Endothelial cell of umbilical vein (primary cell): Measurements from ENCODE around the gene NPSR1. TPM values are rescaled to one million over a fixed set of nuclear protein-coding genes. Genes with fewer than 3 reads are reported as not detected.

Source experiments
- BruUV-seq: library from RNA; stranded (reverse); fragments of 400-500 nt; replicated peaks from 2 replicates; lab custom pipeline; 2021; lab: Mats Ljungman, UMichigan
- CTCF ChIA-PET: fragments of 300-600, 350-600 bp; sonication (Branson Sonifier 250); formaldehyde crosslinking; loops from one replicate; lab custom pipeline; 2021; ENCODE audit warnings: antibody characterized with exemption, inconsistent platforms; lab: Charles Lee
- POLR2A ChIA-PET: fragments of 300-600, 350-600 bp; sonication (Branson Sonifier 250); formaldehyde crosslinking; loops from one replicate; lab custom pipeline; 2021; ENCODE audit warnings: antibody characterized with exemption, inconsistent platforms; lab: Charles Lee
- DNase-seq: peaks from one replicate; pipeline ENCODE4 v3.0.0-alpha.2; 2011; ENCODE audit warnings: low read depth, low spot score
- FAIRE-seq: peaks from 2 replicates; lab custom pipeline; 2011; peaks lifted over from hg19 to GRCh38; lab: Jason Lieb, UNC
- H2AFZ ChIP-seq: 2 replicates; pipeline ENCODE4 v1.6.0; 2012; ENCODE audit warnings: low read depth, low read length, control low read depth, inconsistent platforms
- H3K27ac ChIP-seq: 2 replicates; pipeline ENCODE4 v1.5.1; 2011; ENCODE audit warnings: low read depth, mild to moderate bottlenecking, control low read depth, low read length, moderate library complexity; ENCODE audit not compliant: insufficient read depth
- H3K27me3 ChIP-seq, 2 experiments: 2 replicates each; pipeline versions ENCODE4 v1.6.0 to v1.6.1; 2011; ENCODE audit warnings: low read length in 2 of 2, mixed read lengths in 1 of 2; ENCODE audit not compliant: control insufficient read depth in 2 of 2, insufficient read depth in 2 of 2
- H3K36me3 ChIP-seq, 2 experiments: 2 replicates in 1 of 2; 3 replicates in 1 of 2; pipeline ENCODE4 v1.5.1; 2011; ENCODE audit warnings: low read length in 2 of 2, mild to moderate bottlenecking in 1 of 2, moderate library complexity in 1 of 2; ENCODE audit not compliant: control insufficient read depth in 2 of 2, insufficient read depth in 2 of 2; ENCODE audit errors: extremely low read depth in 1 of 2
- H3K4me1 ChIP-seq: 3 replicates; pipeline ENCODE4 v1.5.1; 2011; ENCODE audit warnings: mild to moderate bottlenecking, low read length; ENCODE audit not compliant: control insufficient read depth, insufficient read depth; ENCODE audit errors: extremely low read depth
- H3K4me2 ChIP-seq: 2 replicates; pipeline ENCODE4 v1.6.1; 2011; ENCODE audit warnings: low read length, control low read depth, mixed read lengths; ENCODE audit not compliant: insufficient read depth
- H3K4me3 ChIP-seq, 3 experiments: fragments of 200-600 bp in 1 of 3; sonication (generic), shearing (Covaris generic) in 1 of 3; replicated peaks in 1 of 3; 2 replicates each; pipeline ENCODE4 v1.5.1; 2011 to 2016; ENCODE audit warnings: control low read depth in 3 of 3, low read length in 3 of 3, mild to moderate bottlenecking in 2 of 3, inconsistent platforms in 1 of 3, low read depth in 1 of 3, moderate library complexity in 1 of 3; ENCODE audit not compliant: insufficient read depth in 1 of 3
- H3K79me2 ChIP-seq: 2 replicates; pipeline ENCODE4 v1.6.0; 2012; ENCODE audit warnings: low read length, inconsistent platforms; ENCODE audit not compliant: control insufficient read depth, insufficient read depth
- H3K9ac ChIP-seq: replicated peaks from 2 replicates; pipeline ENCODE3; 2011; ENCODE audit warnings: low read length, control low read depth; ENCODE audit not compliant: insufficient read depth; ENCODE audit errors: extremely low read depth
- H3K9me1 ChIP-seq: replicated peaks from 3 replicates; pipeline ENCODE4 v1.6.0; 2011; ENCODE audit warnings: mild to moderate bottlenecking, low read length; ENCODE audit not compliant: control insufficient read depth, insufficient read depth; ENCODE audit errors: extremely low read depth
- H3K9me3 ChIP-seq: replicated peaks from 2 replicates; pipeline ENCODE4 v1.5.1; 2012; ENCODE audit warnings: low read length, inconsistent platforms; ENCODE audit not compliant: control insufficient read depth, insufficient read depth
- H4K20me1 ChIP-seq: replicated peaks from 2 replicates; pipeline ENCODE3; 2011; ENCODE audit warnings: mild to moderate bottlenecking, low read length; ENCODE audit not compliant: control insufficient read depth, insufficient read depth; ENCODE audit errors: extremely low read depth
- CTCF ChIP-seq, 2 donors: IDR thresholded peaks; 1 replicate in 1 of 2; 2 replicates in 1 of 2; pipeline ENCODE4 v1.5.1; 2011; ENCODE audit warnings: low read length in 2 of 2, mild to moderate bottlenecking in 2 of 2, moderate library complexity in 2 of 2, control low read depth in 1 of 2, inconsistent platforms in 1 of 2, low read depth in 1 of 2; ENCODE audit not compliant: insufficient read depth in 1 of 2; ENCODE audit errors: extremely low read depth in 1 of 2
- EZH2 ChIP-seq: IDR thresholded peaks from 2 replicates; pipeline ENCODE4 v1.6.1; 2012; ENCODE audit warnings: borderline replicate concordance, low read depth, mild to moderate bottlenecking, moderate library complexity, low read length, inconsistent platforms; ENCODE audit not compliant: severe bottlenecking
- FOS ChIP-seq: IDR thresholded peaks from 2 replicates; pipeline ENCODE4 v1.6.1; 2011; ENCODE audit warnings: mild to moderate bottlenecking, low read length, moderate library complexity, borderline replicate concordance; ENCODE audit not compliant: insufficient read depth
- GATA2 ChIP-seq: IDR thresholded peaks from 2 replicates; pipeline ENCODE4 v1.7.0; 2011; ENCODE audit warnings: low read depth, mild to moderate bottlenecking, moderate library complexity, mixed read lengths, low read length; ENCODE audit not compliant: insufficient read length, insufficient read depth
- JUN ChIP-seq: IDR thresholded peaks from 2 replicates; pipeline ENCODE4 v1.6.1; 2011; ENCODE audit warnings: borderline replicate concordance, low read depth; ENCODE audit not compliant: insufficient read length, insufficient read depth
- MAX ChIP-seq: IDR thresholded peaks from 2 replicates; pipeline ENCODE4 v1.6.1; 2011; ENCODE audit not compliant: insufficient read depth, insufficient read length
- POLR2A ChIP-seq: IDR thresholded peaks from 2 replicates; pipeline ENCODE4 v1.6.1; 2012; ENCODE audit warnings: low read depth, mild to moderate bottlenecking, control low read depth, low read length
- dilution Hi-C: fragments of 300-500 bp; cut with MboI; formaldehyde crosslinking; loops from one replicate; pipeline ENCODE4 v1.15.0; 2019; ENCODE audit warnings: low sequenced_read_pairs; ENCODE audit not compliant: extremely low pct_ligation_motif_present
- intact Hi-C: fragments of 100-400 bp; cut with micrococcal nuclease; formaldehyde crosslinking; loops from one replicate; pipeline ENCODE4 v1.10.0; 2022
- polyA plus RNA-seq, 4 experiments: library from polyadenylated mRNA; depleted of rRNA in 3 of 4; stranded (reverse) in 3 of 4; unstranded in 1 of 4; fragments of >200 nt; gene quantifications; 2 replicates each; pipeline versions ENCODE4 v1.2.1 to v1.2.3, GENCODE V29; 2011 to 2012; ENCODE audit warnings: missing spikeins in 1 of 4
- total RNA-seq: library from RNA; stranded (reverse); gene quantifications from 2 replicates; pipeline ENCODE4 v1.2.3, GENCODE V29; 2021

Gene NPSR1
- total and polyA plus RNA-seq, 2 donors (not counting 3 experiments of a cell fraction or from before 2014, with no cell fraction given): not detected

GRCh38 chr7:34850681-34851080 is 192.7 kb downstream of the NPSR1 start:
- Histone ChIP-seq H2AFZ (no peak overlapping the region), H3K27me3 (no peaks in the 10 kb centered on the region), H3K36me3 (no peaks in the 10 kb centered on the region), H3K9me1 (no peaks in the 10 kb centered on the region), H3K4me3 (no peak overlapping the region), H4K20me1 (no peaks in the 10 kb centered on the region), H3K27ac (no peak overlapping the region), H3K4me1 (peaks cover 18% of the 10 kb centered on the region), H3K9me3 (no peaks in the 10 kb centered on the region), H3K9ac (no peak overlapping the region), H3K4me2 (no peak overlapping the region), H3K79me2 (no peaks in the 10 kb centered on the region)
- POLR2A ChIA-PET: no interaction called here
- no peak for TF ChIP-seq JUN
- TF ChIP-seq GATA2: peak; percentile 62
- TF ChIP-seq MAX: no peak
- no peak for TF ChIP-seq FOS
- TF ChIP-seq CTCF (IDR thresholded peaks at IDR 0.05; ENCODE audit: extremely low read depth in 1 of 2, insufficient read depth in 1 of 2, low read depth in 1 of 2, low read length in 2 of 2): no peak
- TF ChIP-seq EZH2: no peak
- TF ChIP-seq POLR2A: no peak
- dilution Hi-C loops: no loop called here
- DNase-seq (peak; percentile 40), FAIRE-seq (no peak)
- BruUV-seq: no TSS peak
- intact Hi-C loops: loop anchor here (2.0 to 5.0 kb wide), 2 partner anchors 14 to 103 kb away; no protein-coding TSS in a partner anchor
- CTCF ChIA-PET: interaction anchor here (1.1 to 1.4 kb wide), 2 partner anchors 14 to 27 kb away, joined by 5 read pairs; no protein-coding TSS in a partner anchor
